SK-N-SH treated with all-trans-retinoic acid at 6 μM for 48 hours (cell line): ENCODE data around the gene CACNA1G.

ENCODE experiments used
- ATAC-seq: fragments of 200-7000 bp; cut with Tn5 transposase; 3 replicates; pipeline ENCODE4 v1.9.1; 2020; ENCODE audit warnings: mild to moderate bottlenecking, moderate library complexity
- ESRRG ChIP-seq: fragments of 250-450 bp; sonication (Bioruptor Pico); IDR thresholded peaks from 2 replicates; pipeline ENCODE4 v1.6.1; 2021; ENCODE audit warnings: mild to moderate bottlenecking
- GLIS3 ChIP-seq: fragments of 250-450 bp; sonication (Bioruptor Pico); IDR thresholded peaks from 2 replicates; pipeline ENCODE4 v1.5.0; 2020; ENCODE audit warnings: mild to moderate bottlenecking, moderate library complexity
- ISL1 ChIP-seq: fragments of 250-450 bp; sonication (Bioruptor Pico); IDR thresholded peaks from 2 replicates; pipeline ENCODE4 v2.1.2; 2022; ENCODE audit warnings: mild to moderate bottlenecking, moderate library complexity
- OSR1 ChIP-seq: fragments of 250-450 bp; sonication (Bioruptor Pico); IDR thresholded peaks from 2 replicates; pipeline ENCODE4 v1.8.0; 2022; ENCODE audit warnings: moderate library complexity, mild to moderate bottlenecking, inconsistent platforms
- SNAI2 ChIP-seq: fragments of 250-450 bp; sonication (Bioruptor Pico); IDR thresholded peaks from 2 replicates; pipeline ENCODE4 v1.5.0; 2020; ENCODE audit warnings: mild to moderate bottlenecking, moderate library complexity
- TOX ChIP-seq: fragments of 250-450 bp; sonication (Bioruptor Pico); IDR thresholded peaks from 2 replicates; pipeline ENCODE4 v1.8.0; 2021; ENCODE audit warnings: mild to moderate bottlenecking, moderate library complexity, borderline replicate concordance
- ZC3H10 ChIP-seq: fragments of 250-450 bp; sonication (Bioruptor Pico); IDR thresholded peaks from 2 replicates; pipeline ENCODE4 v1.5.1; 2021; ENCODE audit warnings: mild to moderate bottlenecking, moderate library complexity
- ZFP30 ChIP-seq: fragments of 450-650 bp; formaldehyde crosslinking; IDR thresholded peaks from 2 replicates; pipeline ENCODE4 v1.5.0; 2022; ENCODE audit warnings: mild to moderate bottlenecking, moderate library complexity
- ZNF70 ChIP-seq: fragments of 450-650 bp; formaldehyde crosslinking; IDR thresholded peaks from 2 replicates; pipeline ENCODE4 v1.5.0; 2020; ENCODE audit warnings: mild to moderate bottlenecking, moderate library complexity
- ZNF8 ChIP-seq: fragments of 450-650 bp; formaldehyde crosslinking; IDR thresholded peaks from 2 replicates; pipeline ENCODE4 v1.5.0; 2020; ENCODE audit warnings: mild to moderate bottlenecking, moderate library complexity
- TF ChIP-seq, protein P1 (sequence below): fragments of 250-450 bp; sonication (Bioruptor Pico); IDR thresholded peaks from 2 replicates; pipeline ENCODE4 v1.5.0; 2020; ENCODE audit warnings: mild to moderate bottlenecking, moderate library complexity
- TF ChIP-seq, protein P2 (sequence below): fragments of 250-450 bp; sonication (Bioruptor Pico); IDR thresholded peaks from 2 replicates; pipeline ENCODE4 v1.8.0; 2021; ENCODE audit warnings: low read depth, mild to moderate bottlenecking, moderate library complexity, borderline replicate concordance
- TF ChIP-seq, protein P3 (sequence below): fragments of 250-450 bp; sonication (Bioruptor Pico); IDR thresholded peaks from 2 replicates; pipeline ENCODE4 v1.5.1; 2021; ENCODE audit warnings: mild to moderate bottlenecking, moderate library complexity
- TF ChIP-seq, protein P4 (sequence below): fragments of 250-450 bp; sonication (Bioruptor Pico); IDR thresholded peaks from 2 replicates; pipeline ENCODE4 v1.5.1; 2020; ENCODE audit warnings: low read depth, mild to moderate bottlenecking, moderate library complexity
- TF ChIP-seq, protein P5 (sequence below): fragments of 250-450 bp; sonication (Bioruptor Pico); IDR thresholded peaks from 2 replicates; pipeline ENCODE4 v1.8.0; 2020; ENCODE audit warnings: mild to moderate bottlenecking, moderate library complexity, borderline replicate concordance

CACNA1G gene

DNA sequence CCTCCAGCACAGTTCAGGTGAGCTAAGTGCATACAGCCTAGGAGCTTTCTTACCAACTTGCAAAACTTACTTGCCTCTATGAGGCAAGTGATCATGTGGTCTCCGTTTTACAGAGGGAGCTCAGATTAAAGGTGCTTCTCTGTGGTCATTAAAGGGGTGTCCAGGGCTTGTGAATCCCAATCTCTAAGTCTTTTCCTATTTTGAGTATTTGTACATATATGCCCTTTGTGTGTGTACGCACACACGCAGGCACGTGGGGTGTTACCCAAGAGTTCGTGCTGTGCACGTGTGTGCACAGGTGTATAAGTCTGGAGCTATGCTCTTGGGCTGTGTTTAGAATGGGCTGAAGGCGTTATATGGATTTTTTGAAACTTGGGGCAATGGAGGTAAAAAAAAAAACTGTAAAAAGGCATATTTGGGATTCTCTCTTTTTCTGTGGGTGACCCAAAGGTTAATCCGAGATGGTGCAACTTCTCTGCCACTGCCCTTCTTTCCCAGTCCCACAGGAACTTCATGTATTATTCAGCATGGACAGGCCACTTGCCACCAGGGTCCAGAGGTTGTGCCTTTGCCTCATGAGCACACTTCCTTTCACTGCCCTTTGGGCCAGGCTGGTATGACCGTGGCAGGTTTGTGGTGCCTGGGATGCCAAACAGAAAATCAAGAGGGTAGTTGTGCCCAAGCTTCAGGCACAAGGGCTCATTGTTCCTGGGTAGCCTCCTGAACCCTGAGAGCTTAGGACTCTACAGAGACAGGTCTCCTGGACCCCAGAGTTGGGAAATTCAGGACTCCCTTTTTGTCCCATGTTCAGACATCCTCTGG lies 75.7 kb downstream of the CACNA1G start:
- TF ChIP-seq, protein P1, sequence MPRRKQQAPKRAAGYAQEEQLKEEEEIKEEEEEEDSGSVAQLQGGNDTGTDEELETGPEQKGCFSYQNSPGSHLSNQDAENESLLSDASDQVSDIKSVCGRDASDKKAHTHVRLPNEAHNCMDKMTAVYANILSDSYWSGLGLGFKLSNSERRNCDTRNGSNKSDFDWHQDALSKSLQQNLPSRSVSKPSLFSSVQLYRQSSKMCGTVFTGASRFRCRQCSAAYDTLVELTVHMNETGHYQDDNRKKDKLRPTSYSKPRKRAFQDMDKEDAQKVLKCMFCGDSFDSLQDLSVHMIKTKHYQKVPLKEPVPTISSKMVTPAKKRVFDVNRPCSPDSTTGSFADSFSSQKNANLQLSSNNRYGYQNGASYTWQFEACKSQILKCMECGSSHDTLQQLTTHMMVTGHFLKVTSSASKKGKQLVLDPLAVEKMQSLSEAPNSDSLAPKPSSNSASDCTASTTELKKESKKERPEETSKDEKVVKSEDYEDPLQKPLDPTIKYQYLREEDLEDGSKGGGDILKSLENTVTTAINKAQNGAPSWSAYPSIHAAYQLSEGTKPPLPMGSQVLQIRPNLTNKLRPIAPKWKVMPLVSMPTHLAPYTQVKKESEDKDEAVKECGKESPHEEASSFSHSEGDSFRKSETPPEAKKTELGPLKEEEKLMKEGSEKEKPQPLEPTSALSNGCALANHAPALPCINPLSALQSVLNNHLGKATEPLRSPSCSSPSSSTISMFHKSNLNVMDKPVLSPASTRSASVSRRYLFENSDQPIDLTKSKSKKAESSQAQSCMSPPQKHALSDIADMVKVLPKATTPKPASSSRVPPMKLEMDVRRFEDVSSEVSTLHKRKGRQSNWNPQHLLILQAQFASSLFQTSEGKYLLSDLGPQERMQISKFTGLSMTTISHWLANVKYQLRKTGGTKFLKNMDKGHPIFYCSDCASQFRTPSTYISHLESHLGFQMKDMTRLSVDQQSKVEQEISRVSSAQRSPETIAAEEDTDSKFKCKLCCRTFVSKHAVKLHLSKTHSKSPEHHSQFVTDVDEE (CRISPR knock-in tag) = no peak
- TF ChIP-seq ZC3H10 (CRISPR knock-in tag) = no peak
- TF ChIP-seq TOX (CRISPR knock-in tag) = no peak
- TF ChIP-seq ZNF70 = no peak
- TF ChIP-seq GLIS3 (CRISPR knock-in tag) = no peak
- no peak for TF ChIP-seq ZNF8 (CRISPR knock-in tag)
- TF ChIP-seq, protein P2, sequence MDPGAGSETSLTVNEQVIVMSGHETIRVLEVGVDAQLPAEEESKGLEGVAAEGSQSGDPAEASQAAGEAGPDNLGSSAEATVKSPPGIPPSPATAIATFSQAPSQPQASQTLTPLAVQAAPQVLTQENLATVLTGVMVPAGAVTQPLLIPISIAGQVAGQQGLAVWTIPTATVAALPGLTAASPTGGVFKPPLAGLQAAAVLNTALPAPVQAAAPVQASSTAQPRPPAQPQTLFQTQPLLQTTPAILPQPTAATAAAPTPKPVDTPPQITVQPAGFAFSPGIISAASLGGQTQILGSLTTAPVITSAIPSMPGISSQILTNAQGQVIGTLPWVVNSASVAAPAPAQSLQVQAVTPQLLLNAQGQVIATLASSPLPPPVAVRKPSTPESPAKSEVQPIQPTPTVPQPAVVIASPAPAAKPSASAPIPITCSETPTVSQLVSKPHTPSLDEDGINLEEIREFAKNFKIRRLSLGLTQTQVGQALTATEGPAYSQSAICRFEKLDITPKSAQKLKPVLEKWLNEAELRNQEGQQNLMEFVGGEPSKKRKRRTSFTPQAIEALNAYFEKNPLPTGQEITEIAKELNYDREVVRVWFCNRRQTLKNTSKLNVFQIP (CRISPR knock-in tag) = no peak
- TF ChIP-seq, protein P3, sequence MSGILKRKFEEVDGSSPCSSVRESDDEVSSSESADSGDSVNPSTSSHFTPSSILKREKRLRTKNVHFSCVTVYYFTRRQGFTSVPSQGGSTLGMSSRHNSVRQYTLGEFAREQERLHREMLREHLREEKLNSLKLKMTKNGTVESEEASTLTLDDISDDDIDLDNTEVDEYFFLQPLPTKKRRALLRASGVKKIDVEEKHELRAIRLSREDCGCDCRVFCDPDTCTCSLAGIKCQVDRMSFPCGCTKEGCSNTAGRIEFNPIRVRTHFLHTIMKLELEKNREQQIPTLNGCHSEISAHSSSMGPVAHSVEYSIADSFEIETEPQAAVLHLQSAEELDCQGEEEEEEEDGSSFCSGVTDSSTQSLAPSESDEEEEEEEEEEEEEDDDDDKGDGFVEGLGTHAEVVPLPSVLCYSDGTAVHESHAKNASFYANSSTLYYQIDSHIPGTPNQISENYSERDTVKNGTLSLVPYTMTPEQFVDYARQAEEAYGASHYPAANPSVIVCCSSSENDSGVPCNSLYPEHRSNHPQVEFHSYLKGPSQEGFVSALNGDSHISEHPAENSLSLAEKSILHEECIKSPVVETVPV (CRISPR knock-in tag) = no peak
- TF ChIP-seq ESRRG = no peak
- no peak for TF ChIP-seq ISL1 (CRISPR knock-in tag)
- TF ChIP-seq ZFP30 (CRISPR knock-in tag) = no peak
- TF ChIP-seq OSR1 (CRISPR knock-in tag) = no peak
- no peak for TF ChIP-seq SNAI2 (CRISPR knock-in tag)
- ATAC-seq = no peak

DNA sequence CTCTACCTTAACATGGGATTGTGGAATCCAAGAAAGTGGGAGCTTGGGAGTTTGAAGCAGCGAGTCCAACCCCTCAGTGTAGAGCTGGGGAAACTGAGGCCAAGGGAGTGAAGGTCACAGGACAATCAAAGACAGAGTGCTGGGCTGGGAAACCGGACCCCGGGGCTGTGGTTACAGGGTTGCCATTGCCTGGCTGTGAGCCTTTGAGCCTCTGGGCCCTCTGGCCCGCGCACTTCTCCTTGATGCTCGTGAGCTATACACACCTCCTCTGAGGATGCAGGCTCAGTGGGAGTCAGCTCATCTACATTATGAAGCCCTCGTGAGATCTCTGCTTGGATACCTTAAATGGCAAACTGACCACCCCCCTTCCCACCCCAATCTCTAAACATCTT lies 76.3 kb downstream of the CACNA1G start:
- no peak for ATAC-seq
- TF ChIP-seq OSR1 (CRISPR knock-in tag) (no peak), TOX (CRISPR knock-in tag) (no peak)
- TF ChIP-seq, protein P4, sequence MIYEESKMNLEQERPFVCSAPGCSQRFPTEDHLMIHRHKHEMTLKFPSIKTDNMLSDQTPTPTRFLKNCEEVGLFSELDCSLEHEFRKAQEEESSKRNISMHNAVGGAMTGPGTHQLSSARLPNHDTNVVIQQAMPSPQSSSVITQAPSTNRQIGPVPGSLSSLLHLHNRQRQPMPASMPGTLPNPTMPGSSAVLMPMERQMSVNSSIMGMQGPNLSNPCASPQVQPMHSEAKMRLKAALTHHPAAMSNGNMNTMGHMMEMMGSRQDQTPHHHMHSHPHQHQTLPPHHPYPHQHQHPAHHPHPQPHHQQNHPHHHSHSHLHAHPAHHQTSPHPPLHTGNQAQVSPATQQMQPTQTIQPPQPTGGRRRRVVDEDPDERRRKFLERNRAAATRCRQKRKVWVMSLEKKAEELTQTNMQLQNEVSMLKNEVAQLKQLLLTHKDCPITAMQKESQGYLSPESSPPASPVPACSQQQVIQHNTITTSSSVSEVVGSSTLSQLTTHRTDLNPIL (CRISPR knock-in tag) = no peak
- TF ChIP-seq, protein P1 (CRISPR knock-in tag) = no peak

DNA sequence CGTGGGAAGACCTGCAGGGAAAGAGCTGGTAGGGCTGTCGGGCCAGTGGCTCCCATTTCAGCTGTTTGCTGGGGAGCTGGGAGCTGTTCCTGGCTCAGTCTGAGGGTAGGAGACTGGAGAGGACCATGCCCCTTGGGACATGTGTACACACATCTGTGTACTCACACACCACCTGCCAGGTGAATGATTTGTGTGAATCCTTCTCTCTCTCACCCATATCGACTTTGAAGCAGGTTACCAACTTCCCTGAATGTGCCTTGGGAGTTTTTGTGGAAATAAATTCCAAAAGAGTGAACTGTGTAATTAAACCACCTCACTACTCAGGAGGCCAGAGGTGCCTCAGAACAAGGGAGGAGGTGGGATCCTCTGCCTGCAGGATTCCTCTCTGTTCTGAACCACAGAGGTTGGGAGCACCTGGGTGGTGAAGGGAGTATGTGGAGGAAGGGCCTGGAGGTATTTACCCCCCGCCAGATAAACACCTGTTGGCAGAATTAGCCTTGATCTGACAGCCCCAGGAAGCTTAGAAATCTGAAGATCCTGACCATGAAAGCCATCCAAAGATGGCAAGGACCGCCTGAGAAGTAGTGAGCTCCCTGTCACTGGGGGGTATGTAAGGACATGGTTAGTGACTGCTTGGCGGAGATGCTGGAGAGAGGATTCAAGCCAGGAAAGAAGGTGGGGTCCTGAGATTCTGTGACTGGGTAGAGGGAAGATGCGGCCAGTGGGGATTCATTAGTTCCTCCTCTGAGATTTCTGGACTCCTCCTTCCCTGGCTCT lies 77.5 kb downstream of the CACNA1G start:
- no peak for TF ChIP-seq ESRRG
- no peak for TF ChIP-seq ZFP30 (CRISPR knock-in tag)
- TF ChIP-seq, protein P5, sequence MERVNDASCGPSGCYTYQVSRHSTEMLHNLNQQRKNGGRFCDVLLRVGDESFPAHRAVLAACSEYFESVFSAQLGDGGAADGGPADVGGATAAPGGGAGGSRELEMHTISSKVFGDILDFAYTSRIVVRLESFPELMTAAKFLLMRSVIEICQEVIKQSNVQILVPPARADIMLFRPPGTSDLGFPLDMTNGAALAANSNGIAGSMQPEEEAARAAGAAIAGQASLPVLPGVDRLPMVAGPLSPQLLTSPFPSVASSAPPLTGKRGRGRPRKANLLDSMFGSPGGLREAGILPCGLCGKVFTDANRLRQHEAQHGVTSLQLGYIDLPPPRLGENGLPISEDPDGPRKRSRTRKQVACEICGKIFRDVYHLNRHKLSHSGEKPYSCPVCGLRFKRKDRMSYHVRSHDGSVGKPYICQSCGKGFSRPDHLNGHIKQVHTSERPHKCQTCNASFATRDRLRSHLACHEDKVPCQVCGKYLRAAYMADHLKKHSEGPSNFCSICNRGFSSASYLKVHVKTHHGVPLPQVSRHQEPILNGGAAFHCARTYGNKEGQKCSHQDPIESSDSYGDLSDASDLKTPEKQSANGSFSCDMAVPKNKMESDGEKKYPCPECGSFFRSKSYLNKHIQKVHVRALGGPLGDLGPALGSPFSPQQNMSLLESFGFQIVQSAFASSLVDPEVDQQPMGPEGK (CRISPR knock-in tag) = no peak
- no peak for ATAC-seq
